Panc1 (cell line): Measurements from ENCODE around the gene RSPO3.

Source experiments
- CTCF ChIP-seq: fragments of 450-650 bp; IDR thresholded peaks from 2 replicates; pipeline ENCODE4 v1.5.1; 2017; ENCODE audit warnings: mild to moderate bottlenecking
- POLR2AphosphoS5 ChIP-seq: IDR thresholded peaks from 2 replicates; pipeline ENCODE4 v1.6.1; 2012; ENCODE audit warnings: mild to moderate bottlenecking, low read depth, low read length, moderate library complexity

DNA sequence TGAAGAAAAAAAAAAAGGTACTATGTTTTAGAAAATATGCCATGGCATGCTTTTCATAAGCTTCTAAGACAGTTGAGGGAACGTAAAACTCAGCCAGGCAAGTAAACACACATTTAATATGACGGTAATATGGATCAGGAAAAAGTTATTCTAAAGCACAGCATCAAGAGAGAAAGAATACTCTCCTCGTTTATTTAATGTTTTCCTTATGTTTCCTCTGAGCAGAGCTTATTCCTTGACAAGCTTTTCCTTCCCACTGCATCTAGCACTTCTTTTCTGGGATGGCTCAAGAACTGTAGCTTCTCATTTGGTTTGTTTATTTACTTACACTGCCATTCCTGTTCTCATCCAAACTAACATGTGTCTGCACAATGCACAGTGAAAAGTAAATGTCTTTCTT, 2.7 kb upstream of the RSPO3 start:
- no peak for TF ChIP-seq POLR2AphosphoS5
- no peak for TF ChIP-seq CTCF
